Measurements from ENCODE around the gene UQCC3.
A peak's percentile ranks its signal among the peaks of the same experiment; 100 is the strongest.

The UQCC3 gene

GRCh38 chr11:62645671-62645945 lies 25.9 kb upstream of the UQCC3 start:
- TF ChIP-seq CTCF (IDR thresholded peaks at IDR 0.05; ENCODE audit: low read depth, low read length): no peak
- peaks cover 54% of the 10 kb centered on the region for H3K36me3 ChIP-seq

DNA sequence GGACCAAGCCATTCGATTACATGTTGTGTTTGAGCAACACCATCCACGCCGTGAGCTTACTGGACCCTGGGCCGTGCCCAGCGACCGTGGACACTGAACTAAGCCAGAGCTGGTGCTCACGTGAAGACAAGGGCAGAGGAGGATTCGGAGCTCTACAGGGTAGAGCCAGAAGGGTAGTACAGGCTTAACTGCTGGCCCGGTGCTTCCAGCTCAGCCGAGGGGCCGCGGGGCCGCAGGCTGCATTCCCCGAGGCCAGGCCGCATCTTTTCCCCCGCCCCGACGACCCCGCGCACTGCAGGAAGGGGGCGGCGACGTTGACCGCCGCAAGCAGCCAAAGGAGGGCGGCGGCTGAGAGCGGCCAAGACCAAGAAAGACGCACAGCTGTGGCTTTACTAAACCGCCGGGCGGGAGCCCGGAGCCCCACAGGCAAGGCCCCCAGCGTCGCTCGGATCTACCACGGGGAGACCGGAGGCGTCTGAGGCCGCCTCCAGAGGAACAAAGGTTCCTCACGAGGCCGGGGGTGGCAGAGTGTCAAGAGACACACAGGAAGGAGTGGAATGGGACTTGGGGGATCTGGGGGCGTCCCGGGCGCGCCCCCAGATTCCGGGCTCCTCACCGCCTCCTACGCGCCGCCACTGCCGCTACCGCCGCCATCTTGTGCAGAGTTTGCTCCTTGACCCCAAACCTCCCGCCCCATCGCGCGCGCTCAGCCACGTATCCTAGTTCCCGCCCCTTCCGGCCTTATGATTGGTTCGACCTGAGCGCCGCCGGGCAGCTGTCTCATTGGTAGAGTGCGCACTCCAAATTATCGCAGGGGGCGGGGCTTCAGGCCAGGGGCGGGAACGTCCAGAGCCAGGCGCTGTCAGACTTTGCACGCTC lies 25.3 kb upstream of the UQCC3 start, which contains the start of gene GANAB:
TSS of gene GANAB (minus strand) at position 668 of the 879 bp plus-strand sequence. CDS start at position 654, 14 bp downstream.
- peak; percentile 99 for DNase-seq
- H3K27me3 ChIP-seq (ENCODE audit: insufficient read depth, low read depth, severe bottlenecking): no peaks in the 10 kb centered on the region
- H3K36me3 ChIP-seq: peaks cover 54% of the 10 kb centered on the region
- no peak for TF ChIP-seq CTCF (IDR thresholded peaks at IDR 0.05; ENCODE audit: low read depth, low read length)
- H3K4me3 ChIP-seq (ENCODE audit: low read depth, low read length): peak within 1 kb of the TSS; percentile 99
- H3K27ac ChIP-seq: peak within 1 kb of the TSS; percentile 97
- no peaks in the 10 kb centered on the region for H3K9me3 ChIP-seq (ENCODE audit: severe bottlenecking)

More at GRCh38 chr11:62645671-62645945, 25.9 kb upstream of the UQCC3 start:
- H3K27me3 ChIP-seq (ENCODE audit: insufficient read depth, low read depth, severe bottlenecking): no peaks in the 10 kb centered on the region
- DNase-seq: no peak
- H3K9me3 ChIP-seq (ENCODE audit: severe bottlenecking): no peaks in the 10 kb centered on the region
- H3K4me3 ChIP-seq (ENCODE audit: low read depth, low read length): peak overlapping the region; percentile 99
- peak overlapping the region; percentile 97 for H3K27ac ChIP-seq

GRCh38 chr11:62646825-62647608 lies 24.5 kb upstream of the UQCC3 start:
- peak overlapping the region; percentile 24; the same call in 1 of the 2 replicates for H3K27ac ChIP-seq
- DNase-seq: no peak

GRCh38 chr11:62647609-62648005 lies 23.9 kb upstream of the UQCC3 start:
- no peak for DNase-seq
- H3K4me3 ChIP-seq (ENCODE audit: low read depth, low read length): no peak overlapping the region
- H3K27ac ChIP-seq: 0 out of 2 replicates have a peak overlapping the region, but pooled peaks have one; percentile 6
- H3K27me3 ChIP-seq (ENCODE audit: insufficient read depth, low read depth, severe bottlenecking): no peaks in the 10 kb centered on the region
- TF ChIP-seq CTCF (IDR thresholded peaks at IDR 0.05; ENCODE audit: low read depth, low read length): no peak
- H3K36me3 ChIP-seq: peaks cover 52% of the 10 kb centered on the region
- no peaks in the 10 kb centered on the region for H3K9me3 ChIP-seq (ENCODE audit: severe bottlenecking)

More at GRCh38 chr11:62646825-62647608, 24.5 kb upstream of the UQCC3 start:
- H3K27me3 ChIP-seq (ENCODE audit: insufficient read depth, low read depth, severe bottlenecking): no peaks in the 10 kb centered on the region
- TF ChIP-seq CTCF (IDR thresholded peaks at IDR 0.05; ENCODE audit: low read depth, low read length): no peak
- peak overlapping the region; percentile 99; the same call in 1 of the 2 replicates for H3K4me3 ChIP-seq (ENCODE audit: low read depth, low read length)
- no peaks in the 10 kb centered on the region for H3K9me3 ChIP-seq (ENCODE audit: severe bottlenecking)
- peaks cover 54% of the 10 kb centered on the region for H3K36me3 ChIP-seq

DNA sequence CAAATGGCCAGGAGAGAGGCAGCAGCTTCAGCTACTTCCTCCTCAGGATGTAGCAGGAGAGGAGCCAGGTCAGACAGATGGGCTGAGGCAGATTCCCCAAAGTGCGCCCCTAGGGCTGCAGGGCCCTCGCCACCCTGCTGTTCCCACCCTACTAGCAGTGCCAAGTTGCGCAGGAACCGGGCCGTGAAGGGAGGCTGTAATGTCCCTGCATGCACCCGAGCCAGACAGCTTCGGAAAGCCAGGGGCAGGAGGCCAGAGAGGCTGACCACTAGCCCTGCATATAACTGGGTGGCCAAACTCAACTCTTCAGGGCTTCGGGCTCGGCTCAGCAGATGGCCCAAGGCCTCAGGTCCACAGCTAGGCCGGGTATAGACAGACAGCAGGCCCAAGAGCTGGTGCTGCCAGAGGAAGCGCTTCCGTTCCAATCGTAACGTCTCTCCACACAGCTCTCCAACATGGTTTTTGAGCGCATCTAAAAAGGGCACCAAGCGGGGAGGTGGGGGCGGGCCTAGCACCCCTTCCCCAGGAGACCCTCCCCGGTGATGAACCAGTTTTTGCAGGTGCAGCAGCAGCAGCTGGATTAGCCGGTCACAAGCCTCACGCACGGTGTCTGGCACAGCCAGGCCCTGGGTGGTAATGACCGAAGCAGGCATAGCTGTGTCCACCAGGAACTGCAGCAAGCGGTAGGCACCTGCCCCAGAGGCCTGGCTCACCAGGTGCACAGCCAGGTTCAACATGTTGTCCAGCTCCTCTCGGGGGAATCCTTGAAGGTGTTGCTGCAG lies 23.1 kb upstream of the UQCC3 start:
- Histone ChIP-seq H3K27me3 (ENCODE audit: insufficient read depth, low read depth, severe bottlenecking) (no peaks in the 10 kb centered on the region), H3K27ac (no peak overlapping the region), H3K4me3 (ENCODE audit: low read depth, low read length) (no peak overlapping the region), H3K9me3 (ENCODE audit: severe bottlenecking) (no peaks in the 10 kb centered on the region), H3K36me3 (peaks cover 44% of the 10 kb centered on the region)
- no peak for TF ChIP-seq CTCF (IDR thresholded peaks at IDR 0.05; ENCODE audit: low read depth, low read length)
- DNase-seq: no peak

Measured in WERI-Rb-1 (cell line).